NCI-H128 (cell line): ENCODE measurements around the gene RNF144B.
"Not testable (repeated sequence)": the region's sequence is repeated elsewhere in the genome, so short reads cannot be mapped to it uniquely, and the experiment has no call there.

Experiments
- DNase-seq: peaks from one replicate; lab custom pipeline; 2025; ENCODE audit not compliant: unreplicated experiment; lab: John Stamatoyannopoulos, UW

Gene RNF144B

DNA sequence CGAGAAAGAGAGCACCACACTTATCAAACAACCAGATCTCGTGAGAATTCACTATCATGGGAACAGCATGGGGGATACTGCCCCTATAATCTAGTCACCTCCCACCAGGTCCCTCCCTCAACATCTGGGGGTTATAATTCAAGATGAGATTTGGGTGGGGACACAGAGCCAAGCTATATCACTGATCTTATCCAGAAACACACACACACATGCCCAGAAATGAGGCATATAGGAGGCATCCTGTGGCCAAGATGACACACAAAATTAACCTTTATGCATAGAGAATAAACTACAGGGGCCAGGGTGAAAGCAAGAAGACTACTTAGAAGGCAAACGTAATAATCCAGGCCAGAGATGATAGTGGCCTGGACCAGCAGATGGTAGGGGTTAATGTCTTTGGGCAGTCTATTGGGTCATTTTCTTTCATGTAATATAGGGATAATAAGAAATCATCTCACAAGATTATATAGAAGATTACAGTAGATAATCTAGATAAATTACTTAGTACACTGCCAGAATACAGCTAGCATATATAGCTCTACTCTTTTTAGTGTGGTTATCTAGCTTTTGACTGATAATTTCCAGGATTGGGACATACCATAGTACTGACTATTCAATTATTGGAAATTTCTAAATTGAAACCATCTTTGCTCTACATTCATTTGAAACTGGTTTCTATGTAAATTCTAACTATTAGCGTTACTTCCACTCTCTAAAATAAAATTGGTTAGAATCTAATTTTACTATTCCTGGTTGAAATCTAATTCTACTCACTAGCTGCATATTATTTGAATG lies 20.0 kb downstream of the RNF144B start:
- DNase-seq = no peak

DNA sequence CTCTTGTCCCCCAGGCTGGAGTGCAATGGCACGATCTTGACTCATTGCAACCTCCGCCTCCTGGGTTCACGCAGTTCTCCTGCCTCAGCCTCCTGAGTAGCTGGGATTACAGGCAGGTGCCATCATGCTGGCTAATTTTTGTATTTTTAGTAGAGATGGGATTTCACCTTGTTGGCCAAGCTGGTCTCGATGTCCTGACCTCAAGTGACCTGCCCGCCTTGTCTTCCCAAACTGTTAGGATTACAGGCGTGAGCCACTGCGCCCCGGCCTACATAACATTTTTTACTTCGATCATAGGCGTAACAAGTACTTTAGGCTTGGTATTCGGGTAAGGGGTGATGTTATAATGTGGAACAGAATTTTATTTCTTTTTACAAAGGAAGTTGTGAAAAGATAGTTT lies 22.5 kb downstream of the RNF144B start:
- not testable (repeated sequence) for DNase-seq

DNA sequence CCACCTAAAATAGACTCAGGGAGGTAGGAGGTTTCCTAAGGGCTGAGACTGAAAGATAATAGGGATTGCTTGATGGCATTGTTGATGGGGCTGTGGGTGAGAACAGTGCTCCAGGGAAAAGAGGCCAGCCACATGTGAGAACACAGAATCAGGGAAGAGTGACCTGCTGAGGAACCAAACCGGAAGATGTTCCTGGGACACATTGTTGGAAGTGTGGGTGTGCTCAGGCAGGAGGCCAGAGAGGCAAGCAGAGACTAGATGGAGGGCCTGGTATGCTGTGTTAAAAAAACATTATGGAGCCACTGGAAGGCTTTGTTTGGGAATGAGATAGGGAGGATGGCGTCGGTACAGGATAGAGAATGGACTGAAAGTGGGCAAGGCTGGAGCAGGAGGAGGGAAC lies 23.3 kb downstream of the RNF144B start:
- DNase-seq = no peak

DNA sequence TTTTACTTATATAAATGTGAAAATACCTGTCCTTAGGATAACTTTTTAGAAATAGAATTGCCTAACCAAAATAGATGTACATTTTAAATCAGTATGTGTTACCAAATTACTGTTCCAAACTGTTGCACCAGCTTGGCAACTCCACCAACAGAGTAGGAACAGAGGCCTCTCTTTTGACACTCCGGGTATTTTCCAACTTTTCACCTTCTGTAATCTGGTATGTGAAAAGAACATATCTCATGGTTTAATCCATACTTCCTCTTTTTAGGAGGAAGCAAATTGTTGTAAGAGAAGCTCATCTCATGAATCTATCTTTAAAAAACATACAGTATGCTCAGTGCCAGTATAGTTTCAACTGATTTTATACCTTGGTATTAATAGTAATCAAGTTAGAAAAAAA lies 24.9 kb downstream of the RNF144B start:
- DNase-seq = no peak

DNA sequence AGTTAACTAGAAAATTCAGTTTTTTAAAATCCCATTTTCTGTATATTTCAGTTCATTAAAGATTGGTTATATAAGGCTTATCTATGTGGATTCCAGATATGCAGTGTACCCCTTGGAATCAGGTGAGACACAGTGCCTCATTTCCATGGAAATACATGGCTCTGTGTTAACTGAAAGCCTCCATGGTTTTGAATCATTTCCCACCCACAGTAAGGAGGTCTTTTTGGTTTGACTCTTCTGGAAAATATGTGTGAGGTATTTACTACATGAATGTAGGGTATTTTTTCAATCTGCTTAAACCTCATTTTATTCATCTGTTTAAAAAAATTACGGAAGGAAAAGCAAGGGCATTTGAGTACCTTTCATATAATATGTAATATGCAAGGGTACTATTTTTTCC lies 25.5 kb downstream of the RNF144B start:
- DNase-seq = no peak

DNA sequence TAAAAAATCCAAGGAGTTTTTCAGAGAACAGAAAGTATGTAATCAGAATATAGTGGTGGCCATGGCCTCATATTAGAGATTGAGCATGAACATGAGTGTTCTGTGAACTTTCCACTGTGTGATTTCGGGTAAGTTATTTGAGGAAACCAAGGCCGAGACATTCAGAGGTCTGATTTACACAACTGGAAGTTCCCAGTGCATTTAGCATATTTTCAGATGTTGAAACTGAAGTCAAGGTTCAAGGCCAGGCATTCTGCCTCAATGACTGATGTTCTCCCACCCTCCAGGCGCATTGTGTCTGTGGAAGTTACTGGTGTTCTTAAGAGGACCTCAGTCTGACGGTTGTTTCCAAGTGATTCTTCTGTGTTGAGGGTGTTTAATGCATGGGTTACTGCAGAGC lies 26.2 kb downstream of the RNF144B start:
- no peak for DNase-seq

DNA sequence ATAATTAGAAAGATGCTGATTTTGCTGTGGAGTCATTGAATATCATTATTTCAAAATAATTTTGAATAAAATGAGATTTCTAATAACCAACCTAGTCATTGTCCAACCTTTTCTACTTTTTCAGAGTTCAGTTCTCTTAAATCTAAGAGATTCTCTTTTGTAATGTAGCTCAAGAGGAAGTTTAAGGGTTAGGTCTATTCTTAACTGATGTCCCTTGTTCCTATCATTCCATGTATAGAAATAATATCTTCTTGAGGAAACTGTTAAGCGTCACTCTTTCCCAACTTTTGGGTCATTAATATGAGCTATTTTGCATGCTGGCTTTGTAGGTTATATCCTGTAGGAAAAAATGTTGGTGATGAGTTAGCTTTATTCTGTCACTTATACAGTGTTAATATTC lies 27.0 kb downstream of the RNF144B start:
- no peak for DNase-seq

DNA sequence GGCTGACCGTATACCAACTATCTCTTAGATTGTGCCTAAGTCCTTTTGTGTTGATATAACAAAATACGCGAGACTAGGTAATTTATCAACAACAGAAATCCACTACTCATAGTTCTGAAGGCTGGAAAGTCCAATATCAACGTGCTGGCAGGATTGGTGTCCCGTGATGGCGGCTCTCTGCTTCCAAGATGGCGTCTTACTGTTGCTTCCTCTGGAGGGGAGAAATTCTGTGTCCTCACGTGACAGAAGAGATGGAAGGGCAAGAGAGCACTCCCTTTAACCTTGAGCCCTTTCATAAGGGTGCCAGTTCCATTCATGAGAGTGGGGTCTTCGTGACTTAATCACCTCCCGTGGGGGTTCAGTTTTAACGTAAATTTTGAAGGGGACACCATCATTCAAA lies 28.1 kb downstream of the RNF144B start:
- no peak for DNase-seq

DNA sequence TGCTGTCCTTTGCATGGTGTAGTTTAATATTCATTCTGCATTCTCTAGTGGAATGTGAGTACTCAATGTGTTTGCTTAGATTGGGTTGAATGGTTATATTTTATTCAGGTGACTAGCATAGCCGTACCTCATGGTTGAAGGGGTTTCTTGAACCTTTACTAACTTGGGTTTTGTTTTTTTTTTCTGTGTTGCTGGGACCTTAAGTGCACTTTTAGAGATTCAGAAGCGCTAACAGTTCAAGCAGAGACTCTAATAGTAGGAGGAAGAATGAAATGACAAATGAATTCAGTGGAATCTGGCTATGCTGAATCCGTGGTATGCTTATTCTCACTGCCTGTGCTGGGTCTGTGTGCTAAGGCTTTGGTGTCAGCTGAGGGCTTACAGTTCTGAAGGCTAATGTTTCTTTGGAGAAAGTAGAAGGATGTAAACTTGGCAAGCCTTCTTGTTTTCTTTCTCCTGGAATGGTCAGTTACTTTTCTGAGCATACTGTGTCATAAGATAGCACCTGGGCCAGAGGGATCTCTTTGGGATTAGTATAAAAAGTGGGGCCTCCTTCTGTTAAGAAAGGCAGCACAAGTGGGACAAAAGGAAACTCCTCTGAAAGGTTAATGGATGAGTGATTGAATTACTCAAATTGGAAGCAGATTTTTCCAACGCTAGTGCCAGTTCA lies 28.7 kb downstream of the RNF144B start:
- no peak for DNase-seq

DNA sequence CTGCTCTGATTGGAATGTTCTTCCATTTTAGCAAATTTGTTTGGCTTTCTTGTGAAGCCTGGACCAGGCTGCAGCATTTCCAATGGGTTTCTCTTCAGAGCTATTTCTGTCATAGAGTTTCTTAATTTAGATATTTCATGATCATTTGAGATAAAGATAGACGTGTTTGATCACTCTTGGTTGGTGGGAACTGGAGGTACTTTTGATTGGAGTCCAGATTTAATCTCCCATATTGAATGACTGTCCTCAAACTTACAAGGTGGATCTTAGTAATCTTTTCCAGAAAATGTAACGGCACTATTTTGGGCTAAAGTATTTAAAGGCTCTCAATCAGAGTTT lies 29.2 kb downstream of the RNF144B start:
- no peak for DNase-seq

DNA sequence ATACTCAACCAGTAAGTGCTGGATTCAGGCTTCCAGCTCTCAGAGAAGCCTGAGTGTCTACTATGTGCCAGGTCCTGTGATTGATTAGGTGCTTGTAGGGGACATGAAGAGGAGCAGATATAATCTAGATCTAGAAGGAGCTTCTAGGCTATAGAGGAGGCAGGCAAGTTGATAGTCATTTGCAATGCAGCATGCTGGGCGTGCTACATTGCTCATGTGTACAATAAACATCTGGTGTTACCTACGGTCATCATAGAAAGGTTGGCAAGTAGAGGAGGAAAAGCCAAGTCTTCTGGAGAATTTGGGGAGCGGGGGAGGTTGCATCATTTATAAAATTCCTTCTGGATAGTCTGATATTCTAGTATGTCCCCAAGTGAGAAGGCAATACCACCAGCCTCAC lies 33.2 kb downstream of the RNF144B start:
- DNase-seq = no peak

DNA sequence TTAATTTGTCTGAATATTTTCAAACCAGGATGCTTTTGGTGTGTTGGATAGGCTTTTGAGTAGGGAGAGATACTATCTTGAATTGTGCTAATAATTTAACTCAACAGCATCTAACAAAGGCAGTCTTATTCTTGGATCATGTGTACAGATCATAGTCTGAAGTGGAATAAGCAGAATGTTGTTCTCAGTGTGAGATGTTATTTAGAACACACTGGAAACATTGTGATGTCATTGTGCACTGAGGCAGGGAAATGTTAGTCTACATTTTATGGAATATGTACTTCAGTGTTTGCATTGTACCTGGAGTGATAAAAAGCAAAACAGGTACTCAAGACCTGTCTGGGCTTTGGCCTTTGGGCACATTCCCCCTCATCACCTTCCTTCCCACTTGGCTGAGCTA lies 35.0 kb downstream of the RNF144B start:
- no peak for DNase-seq

DNA sequence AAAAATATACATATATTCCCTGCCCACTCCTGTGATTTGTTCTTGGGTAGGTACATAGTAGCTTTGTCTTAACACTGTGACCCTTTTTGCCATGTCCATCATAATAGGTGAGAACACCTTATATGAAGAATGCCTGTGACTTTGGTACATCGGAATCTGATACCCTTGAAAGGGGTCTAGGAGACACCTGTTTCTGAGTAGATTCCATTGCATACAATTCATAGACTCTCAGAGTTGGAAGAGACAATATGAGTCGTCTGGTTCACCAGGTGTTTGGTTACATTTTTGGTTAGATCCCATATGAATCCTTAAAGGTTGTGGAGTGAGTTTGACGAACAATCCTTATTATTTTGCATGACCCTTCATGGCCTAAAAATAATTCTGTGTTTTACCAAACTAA lies 36.3 kb downstream of the RNF144B start:
- DNase-seq = no peak

DNA sequence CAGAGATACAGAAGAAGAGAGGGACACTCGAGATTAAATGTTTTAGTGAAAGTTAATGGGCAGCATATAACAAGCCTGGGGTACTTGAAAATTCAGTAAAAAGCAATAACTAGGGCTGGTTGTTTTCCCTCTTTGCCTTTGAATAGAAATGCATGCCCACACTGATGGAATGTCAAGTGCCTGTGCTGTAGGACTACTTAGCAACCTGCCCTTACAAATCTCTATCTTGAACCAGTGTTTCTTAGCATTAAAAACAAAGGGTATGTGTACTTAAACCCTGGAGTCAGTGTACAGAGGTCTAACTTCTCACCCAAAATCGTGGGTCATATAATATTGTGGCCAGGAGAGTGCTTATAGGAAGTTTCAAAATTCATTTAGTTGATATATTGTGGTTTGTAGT lies 37.1 kb downstream of the RNF144B start:
- no peak for DNase-seq

DNA sequence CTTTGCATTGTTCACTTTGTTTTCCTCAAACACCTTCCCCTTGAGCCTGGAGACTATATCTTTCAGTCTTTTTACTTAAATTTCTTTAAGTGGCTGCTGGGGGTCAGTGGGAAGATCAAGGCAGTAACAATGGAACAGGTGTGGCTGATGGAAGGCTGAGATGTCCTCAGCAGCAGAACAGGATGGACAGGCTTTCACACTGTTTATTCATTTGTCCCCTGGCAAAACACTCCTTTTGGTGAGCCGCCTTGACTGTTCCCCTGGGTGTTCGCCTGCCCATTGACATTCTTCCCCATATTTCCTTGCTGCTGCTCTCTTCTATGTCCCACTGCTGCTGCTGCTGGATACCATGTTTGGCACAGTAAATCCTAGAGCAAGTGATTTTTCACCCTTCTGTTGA lies 38.1 kb downstream of the RNF144B start:
- no peak for DNase-seq

DNA sequence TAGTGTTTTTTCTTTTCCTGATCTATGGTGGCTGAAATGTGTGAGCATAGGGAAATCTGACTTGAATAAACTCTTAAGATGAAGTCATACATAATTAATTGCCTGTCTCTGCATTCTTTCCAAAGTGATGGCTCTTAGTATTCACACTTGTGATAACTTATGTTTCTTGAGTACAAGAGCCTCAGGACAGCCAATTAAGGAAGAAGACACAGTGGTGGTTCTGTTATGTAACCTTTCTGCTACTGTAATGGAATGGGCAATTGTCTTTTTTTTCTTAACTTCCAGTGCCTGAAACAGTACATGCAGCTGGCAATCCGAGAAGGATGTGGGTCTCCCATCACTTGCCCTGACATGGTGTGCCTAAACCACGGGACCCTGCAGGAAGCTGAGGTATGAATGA lies 40.1 kb downstream of the RNF144B start:
- DNase-seq = no peak

DNA sequence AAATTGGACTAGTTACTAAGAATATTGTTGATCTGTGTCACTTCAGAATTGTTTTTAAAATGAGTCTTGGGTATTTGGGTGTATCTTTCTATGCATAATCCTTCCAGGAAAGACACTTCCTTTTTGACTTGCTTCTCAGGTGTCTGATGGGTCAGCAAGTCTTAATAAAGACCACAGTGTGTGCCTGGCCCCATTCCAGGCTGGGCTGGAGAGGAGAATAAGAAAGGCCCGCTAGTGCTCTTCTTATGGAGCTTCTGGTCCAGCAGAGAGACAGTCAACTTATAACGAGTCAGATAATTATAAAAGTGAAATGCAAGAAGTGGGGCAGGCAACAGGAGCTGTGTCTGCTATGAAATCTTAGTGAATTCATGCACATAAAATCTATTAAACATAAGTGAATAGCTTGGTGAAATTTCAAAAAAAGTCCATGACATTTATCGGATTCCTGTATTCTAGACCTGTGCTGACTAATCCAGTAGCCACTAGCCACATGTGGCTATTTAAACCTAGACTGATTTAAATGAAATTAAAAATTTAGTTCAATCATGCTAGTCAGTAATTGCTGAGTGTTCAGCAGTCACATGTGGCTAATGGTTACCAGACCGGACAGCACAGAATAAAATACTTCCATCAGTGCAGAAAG lies 42.6 kb downstream of the RNF144B start:
- DNase-seq = no peak

DNA sequence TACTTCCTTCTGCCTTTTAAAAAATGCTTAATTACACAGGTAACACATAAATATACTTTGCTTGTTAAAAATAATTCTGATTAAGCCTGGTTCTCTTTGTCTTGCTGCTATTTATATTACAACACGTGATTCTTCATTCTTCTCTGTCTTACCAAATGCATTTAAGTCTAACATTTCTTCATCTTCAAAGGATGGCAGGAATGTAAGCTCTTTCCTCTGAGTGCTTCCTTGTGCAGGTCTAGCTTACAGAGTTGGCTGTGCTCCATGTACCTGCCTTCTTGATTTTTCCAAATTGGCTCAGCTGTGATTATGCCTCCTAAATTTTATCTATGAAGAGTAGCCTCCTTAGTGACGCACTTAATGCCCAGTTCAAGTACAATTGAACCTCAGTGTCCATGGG lies 44.4 kb downstream of the RNF144B start:
- DNase-seq = no peak

DNA sequence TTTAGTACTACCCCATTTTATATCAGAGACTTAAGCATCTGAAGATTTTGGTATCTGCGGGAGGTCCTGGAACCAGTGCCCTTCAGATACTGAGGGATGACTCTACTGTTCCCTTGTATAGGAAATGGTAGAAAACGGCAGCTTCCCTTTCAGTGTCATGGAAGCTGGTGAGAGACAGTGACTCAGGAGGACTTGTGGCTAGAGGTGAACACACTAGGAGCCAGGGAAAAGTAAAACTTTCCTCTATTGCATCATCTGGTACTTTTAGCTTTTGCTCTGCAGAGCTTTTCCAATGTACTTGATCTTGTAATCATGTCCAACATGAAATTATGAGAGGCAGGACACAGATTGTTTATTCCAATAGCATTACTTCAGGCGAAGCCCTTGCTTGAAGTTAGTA lies 45.0 kb downstream of the RNF144B start:
- no peak for DNase-seq

DNA sequence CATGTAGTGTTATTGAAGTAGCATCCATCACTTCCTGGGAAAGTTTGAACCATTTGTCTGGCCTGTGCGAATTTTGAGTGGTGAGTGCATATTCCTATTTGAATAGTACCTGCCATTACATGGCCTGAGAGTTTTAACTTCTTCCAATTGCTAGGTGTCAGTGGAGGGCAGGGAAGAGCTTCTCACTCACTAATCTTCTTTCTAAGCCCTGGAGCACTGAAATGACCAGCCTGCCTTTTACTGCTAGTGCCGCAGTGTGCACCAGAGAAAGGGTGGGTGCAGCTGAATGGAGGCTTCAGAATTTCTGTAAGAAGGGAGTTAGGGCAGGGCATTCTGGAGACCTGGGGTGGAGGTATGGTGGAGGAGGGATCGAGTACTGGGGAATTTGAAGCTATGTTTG lies 45.5 kb downstream of the RNF144B start:
- DNase-seq = no peak

DNA sequence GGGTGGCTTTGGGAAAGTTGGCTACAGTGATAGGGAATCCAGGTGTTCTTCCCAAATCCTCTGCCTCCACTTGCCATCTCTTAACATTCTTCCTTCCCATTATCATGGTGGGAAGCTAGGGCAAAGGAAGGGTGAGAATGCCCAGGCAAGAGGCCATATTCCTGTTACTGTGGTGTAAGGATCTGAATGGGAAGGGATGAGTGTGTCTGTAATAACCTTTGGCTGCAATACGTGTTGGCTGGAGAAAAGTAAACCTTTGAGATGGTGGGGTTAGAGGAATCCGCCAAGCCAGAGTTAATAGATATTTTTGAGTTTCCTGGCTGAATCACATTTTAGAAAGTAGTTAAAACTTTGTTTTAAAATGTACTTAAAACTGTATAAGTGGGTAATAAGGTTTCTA lies 45.9 kb downstream of the RNF144B start:
- no peak for DNase-seq

DNA sequence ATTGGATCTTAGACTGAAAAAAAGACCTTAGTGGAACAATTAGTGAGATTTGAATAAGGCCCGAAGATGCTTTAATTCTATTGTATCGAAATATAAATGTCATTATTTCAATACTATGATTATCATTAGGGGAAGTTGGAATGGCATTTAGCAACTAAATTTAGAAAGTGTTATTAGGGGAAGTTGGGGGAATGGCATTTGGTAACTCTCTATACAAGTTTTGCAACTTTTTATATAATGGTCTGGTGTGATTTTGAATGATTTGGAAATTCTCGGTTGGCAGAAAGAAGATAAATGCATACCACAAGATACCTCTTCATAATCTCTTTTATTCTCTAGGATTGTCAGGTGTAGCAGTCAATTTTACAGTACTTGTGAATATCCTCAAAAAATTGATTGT lies 49.2 kb downstream of the RNF144B start:
- DNase-seq = no peak

DNA sequence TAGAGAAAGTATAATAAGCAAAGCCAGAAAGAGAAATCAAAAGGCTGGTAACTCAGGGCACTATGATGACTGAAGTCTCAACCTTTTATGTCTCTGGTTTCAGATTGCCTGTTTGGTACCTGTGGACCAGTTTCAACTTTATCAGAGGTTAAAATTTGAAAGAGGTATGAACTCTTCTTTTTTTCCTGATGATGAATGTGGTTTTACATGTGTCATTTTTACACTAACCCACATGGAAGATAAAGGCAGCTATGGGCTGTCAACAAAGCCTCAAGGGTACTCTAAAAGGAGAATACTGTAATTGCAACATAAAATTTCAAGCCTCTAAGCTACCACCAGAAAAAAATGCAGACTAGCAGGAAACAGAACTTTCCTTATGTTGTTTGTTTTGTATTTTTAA lies 52.4 kb downstream of the RNF144B start:
- DNase-seq = no peak
